Measurements from ENCODE around the gene RMC1.

Gene RMC1

GRCh38 chr18:23569299-23570063 is 66.2 kb downstream of the RMC1 start:
- ChIA-PET POLR2A (no interaction called here), CTCF (no interaction called here)
- TF ChIP-seq SUZ12 (IDR thresholded peaks at IDR 0.05) (no peak), FOXA1 (IDR thresholded peaks at IDR 0.05) (no peak), FOXM1 (IDR thresholded peaks at IDR 0.05; ENCODE audit: borderline replicate concordance) (no peak), SP1 (IDR thresholded peaks at IDR 0.05) (no peak), L3MBTL2 (conservative IDR thresholded peaks at IDR 0.05) (no peak), FOXK2 (IDR thresholded peaks at IDR 0.05) (no peak), TARDBP (IDR thresholded peaks at IDR 0.05) (no peak), NFRKB (IDR thresholded peaks at IDR 0.05) (no peak), LEF1 (IDR thresholded peaks at IDR 0.05; ENCODE audit: borderline replicate concordance) (no peak)
- DNase-seq (ENCODE audit: extremely low spot score), result no peak

GRCh38 chr18:23570912-23571504 is 67.7 kb downstream of the RMC1 start:
- ChIA-PET POLR2A (no interaction called here), CTCF (interaction anchor here (1.8 kb wide), 1 partner anchor 14 kb away, joined by 4 read pairs; no protein-coding TSS in a partner anchor)

GRCh38 chr18:23572012-23572411 is 68.7 kb downstream of the RMC1 start:
- no peak for DNase-seq (ENCODE audit: extremely low spot score)
- no peak for TF ChIP-seq PKNOX1 (IDR thresholded peaks at IDR 0.05)
- no peak for TF ChIP-seq SUZ12 (IDR thresholded peaks at IDR 0.05)
- TF ChIP-seq ARNT (IDR thresholded peaks at IDR 0.05), result no peak
- no peak for TF ChIP-seq L3MBTL2 (conservative IDR thresholded peaks at IDR 0.05)
- TF ChIP-seq ELF4 (IDR thresholded peaks at IDR 0.05), result no peak
- TF ChIP-seq NFRKB (IDR thresholded peaks at IDR 0.05), result no peak
- no peak for TF ChIP-seq LEF1 (IDR thresholded peaks at IDR 0.05; ENCODE audit: borderline replicate concordance)
- no peak for TF ChIP-seq TARDBP (IDR thresholded peaks at IDR 0.05)
- TF ChIP-seq FOXM1 (IDR thresholded peaks at IDR 0.05; ENCODE audit: borderline replicate concordance), result no peak
- TF ChIP-seq HDGF (IDR thresholded peaks at IDR 0.05; ENCODE audit: borderline replicate concordance), result no peak
- no peak for TF ChIP-seq BHLHE40 (IDR thresholded peaks at IDR 0.05; ENCODE audit: borderline replicate concordance)
- no peak for TF ChIP-seq FOXA1 (IDR thresholded peaks at IDR 0.05)
- no peak for TF ChIP-seq SP1 (IDR thresholded peaks at IDR 0.05)
- TF ChIP-seq ZNF384 (IDR thresholded peaks at IDR 0.05), result no peak
- no peak for TF ChIP-seq CTBP1 (IDR thresholded peaks at IDR 0.05; ENCODE audit: borderline replicate concordance)
- TF ChIP-seq FOXK2 (IDR thresholded peaks at IDR 0.05), result no peak
- ChIA-PET CTCF (interaction anchor here (1.8 kb wide), 1 partner anchor 13 kb away, joined by 4 read pairs; no protein-coding TSS in a partner anchor), POLR2A (no interaction called here)

More at GRCh38 chr18:23570912-23571504, 67.7 kb downstream of the RMC1 start:
- TF ChIP-seq LEF1 (IDR thresholded peaks at IDR 0.05; ENCODE audit: borderline replicate concordance) (no peak), HDGF (IDR thresholded peaks at IDR 0.05; ENCODE audit: borderline replicate concordance) (no peak), FOXA1 (IDR thresholded peaks at IDR 0.05) (no peak), CTBP1 (IDR thresholded peaks at IDR 0.05; ENCODE audit: borderline replicate concordance) (no peak), ZNF384 (IDR thresholded peaks at IDR 0.05) (no peak), L3MBTL2 (conservative IDR thresholded peaks at IDR 0.05) (no peak), ELF4 (IDR thresholded peaks at IDR 0.05) (no peak), BHLHE40 (IDR thresholded peaks at IDR 0.05; ENCODE audit: borderline replicate concordance) (no peak), ARNT (IDR thresholded peaks at IDR 0.05) (no peak), PKNOX1 (IDR thresholded peaks at IDR 0.05) (no peak), FOXK2 (IDR thresholded peaks at IDR 0.05) (no peak), TARDBP (IDR thresholded peaks at IDR 0.05) (no peak), FOXM1 (IDR thresholded peaks at IDR 0.05; ENCODE audit: borderline replicate concordance) (no peak), SUZ12 (IDR thresholded peaks at IDR 0.05) (no peak)
- DNase-seq (ENCODE audit: extremely low spot score), result no peak

GRCh38 chr18:23572570-23572969 is 69.3 kb downstream of the RMC1 start:
- POLR2A ChIA-PET, result no interaction called here
- CTCF ChIA-PET, result no interaction called here
- TF ChIP-seq ELF4 (IDR thresholded peaks at IDR 0.05) (no peak), ARNT (IDR thresholded peaks at IDR 0.05) (no peak), ZNF384 (IDR thresholded peaks at IDR 0.05) (no peak)
- no peak for DNase-seq (ENCODE audit: extremely low spot score)

GRCh38 chr18:23573020-23573419 is 69.7 kb downstream of the RMC1 start:
- POLR2A ChIA-PET, result no interaction called here
- CTCF ChIA-PET, result no interaction called here
- no peak for DNase-seq (ENCODE audit: extremely low spot score)
- TF ChIP-seq LEF1 (IDR thresholded peaks at IDR 0.05; ENCODE audit: borderline replicate concordance) (no peak), NFRKB (IDR thresholded peaks at IDR 0.05) (no peak), ARNT (IDR thresholded peaks at IDR 0.05) (no peak)

- TF ChIP-seq PKNOX1 (IDR thresholded peaks at IDR 0.05) (no peak), FOXK2 (IDR thresholded peaks at IDR 0.05) (no peak), ARNT (IDR thresholded peaks at IDR 0.05) (no peak), NFRKB (IDR thresholded peaks at IDR 0.05) (no peak), L3MBTL2 (conservative IDR thresholded peaks at IDR 0.05) (no peak), BHLHE40 (IDR thresholded peaks at IDR 0.05; ENCODE audit: borderline replicate concordance) (no peak), SUZ12 (IDR thresholded peaks at IDR 0.05) (no peak), CTBP1 (IDR thresholded peaks at IDR 0.05; ENCODE audit: borderline replicate concordance) (no peak), ZNF384 (IDR thresholded peaks at IDR 0.05) (no peak), FOXM1 (IDR thresholded peaks at IDR 0.05; ENCODE audit: borderline replicate concordance) (no peak), TARDBP (IDR thresholded peaks at IDR 0.05) (no peak), SP1 (IDR thresholded peaks at IDR 0.05) (no peak), FOXA1 (IDR thresholded peaks at IDR 0.05) (no peak), ELF4 (IDR thresholded peaks at IDR 0.05) (no peak), HDGF (IDR thresholded peaks at IDR 0.05; ENCODE audit: borderline replicate concordance) (no peak), LEF1 (IDR thresholded peaks at IDR 0.05; ENCODE audit: borderline replicate concordance) (no peak)
- DNase-seq (ENCODE audit: extremely low spot score), result no peak
- ChIA-PET POLR2A (no interaction called here), CTCF (no interaction called here)
Observed at GRCh38 chr18:23573626-23574431, 70.5 kb downstream of the RMC1 start.
